WERI-Rb-1 (cell line): ENCODE results near the gene NPFF.

Experiments used
- DNase-seq: peaks from one replicate; pipeline ENCODE4 v3.0.0-alpha.2; 2020
- H3K27ac ChIP-seq: fragments of 250-450 bp; sonication (Bioruptor Pico); 2 replicates; pipeline ENCODE4 v1.5.1; 2020; ENCODE audit warnings: mild to moderate bottlenecking, moderate library complexity
- H3K27me3 ChIP-seq: fragments of 250-450 bp; sonication (Bioruptor Pico); 2 replicates; pipeline ENCODE4 v1.5.1; 2021; ENCODE audit warnings: mild to moderate bottlenecking, low read depth, moderate library complexity; ENCODE audit not compliant: insufficient read depth, severe bottlenecking
- H3K36me3 ChIP-seq: fragments of 250-450 bp; sonication (Bioruptor Pico); 2 replicates; pipeline ENCODE4 v1.5.1; 2020; ENCODE audit warnings: mild to moderate bottlenecking, moderate library complexity
- H3K4me3 ChIP-seq: 2 replicates; pipeline ENCODE4 v1.5.1; 2011; ENCODE audit warnings: low read depth, mild to moderate bottlenecking, control low read depth, low read length
- H3K9me3 ChIP-seq: fragments of 250-450 bp; sonication (Bioruptor Pico); 2 replicates; pipeline ENCODE4 v1.5.1; 2021; ENCODE audit warnings: mild to moderate bottlenecking, moderate library complexity; ENCODE audit not compliant: severe bottlenecking
- CTCF ChIP-seq: IDR thresholded peaks from 2 replicates; pipeline ENCODE4 v1.5.1; 2011; ENCODE audit warnings: low read depth, mild to moderate bottlenecking, control low read depth, inconsistent platforms, low read length

NPFF gene

GRCh38 chr12:53523131-53523530 lies 15.8 kb upstream of the NPFF start:
- no peak overlapping the region for H3K27ac ChIP-seq
- H3K27me3 ChIP-seq, result no peaks in the 10 kb centered on the region
- no peak for DNase-seq
- peaks cover 80% of the 10 kb centered on the region for H3K36me3 ChIP-seq
- no peaks in the 10 kb centered on the region for H3K9me3 ChIP-seq
- TF ChIP-seq CTCF, result no peak
- H3K4me3 ChIP-seq, result no peak overlapping the region

- Histone ChIP-seq H3K9me3 (no peaks in the 10 kb centered on the region), H3K27me3 (no peaks in the 10 kb centered on the region), H3K27ac (no peak overlapping the region), H3K36me3 (peaks cover 93% of the 10 kb centered on the region), H3K4me3 (no peak overlapping the region)
- no peak for DNase-seq
- no peak for TF ChIP-seq CTCF
These were observed 11.1 kb upstream of the NPFF start for GRCh38 chr12:53518381-53518780.

- Histone ChIP-seq H3K27me3 (no peaks in the 10 kb centered on the region), H3K4me3 (no peak overlapping the region), H3K27ac (no peak overlapping the region), H3K36me3 (peaks cover 90% of the 10 kb centered on the region), H3K9me3 (no peaks in the 10 kb centered on the region)
- no peak for DNase-seq
- TF ChIP-seq CTCF, result no peak
These were observed 9.6 kb upstream of the NPFF start for GRCh38 chr12:53516758-53517455.

GRCh38 chr12:53515291-53515680 lies 8.0 kb upstream of the NPFF start:
- peaks cover 85% of the 10 kb centered on the region for H3K36me3 ChIP-seq
- no peak overlapping the region for H3K4me3 ChIP-seq
- no peak overlapping the region for H3K27ac ChIP-seq
- no peak for DNase-seq
- TF ChIP-seq CTCF, result no peak
- no peaks in the 10 kb centered on the region for H3K9me3 ChIP-seq
- H3K27me3 ChIP-seq, result no peaks in the 10 kb centered on the region

GRCh38 chr12:53514628-53515290 lies 7.5 kb upstream of the NPFF start:
- Histone ChIP-seq H3K27ac (no peak overlapping the region), H3K27me3 (no peaks in the 10 kb centered on the region), H3K4me3 (no peak overlapping the region), H3K36me3 (peaks cover 80% of the 10 kb centered on the region), H3K9me3 (no peaks in the 10 kb centered on the region)
- no peak for TF ChIP-seq CTCF
- DNase-seq, result no peak
